WTC11 (cell line): ENCODE results near the gene SDF2L1. TPM values are rescaled to one million over a fixed set of nuclear protein-coding genes. Genes with fewer than 3 reads are reported as not detected.

Experiments
- ATAC-seq: fragments of 200-7000 bp; cut with Tn5 transposase; 2 replicates; pipeline ENCODE4 v1.10.0; 2021; ENCODE audit warnings: mild to moderate bottlenecking, moderate library complexity
- CTCF ChIA-PET: fragments of 300-600 bp; sonication (Branson Sonifier 250); formaldehyde crosslinking; loops from one replicate; lab custom pipeline; 2021; ENCODE audit warnings: antibody characterized with exemption; lab: Charles Lee
- POLR2A ChIA-PET: fragments of 350-600 bp; sonication (Branson Sonifier 250); formaldehyde crosslinking; loops from one replicate; lab custom pipeline; 2021; ENCODE audit warnings: antibody characterized with exemption; lab: Charles Lee
- DNase-seq: peaks from one replicate; pipeline ENCODE4 v3.0.0; 2021; ENCODE audit warnings: low spot score
- H3K27ac Mint-ChIP-seq: 2 replicates; pipeline ENCODE4 v1.8.0; 2021; ENCODE audit warnings: mixed read lengths
- H3K27me3 Mint-ChIP-seq: 2 replicates; pipeline ENCODE4 v1.8.0; 2021; ENCODE audit warnings: low read depth, mild to moderate bottlenecking, moderate library complexity, mixed read lengths
- H3K36me3 Mint-ChIP-seq: 2 replicates; pipeline ENCODE4 v1.8.0; 2021; ENCODE audit warnings: mixed read lengths
- H3K4me1 Mint-ChIP-seq: 2 replicates; pipeline ENCODE4 v1.8.0; 2022; ENCODE audit warnings: mixed read lengths
- H3K4me3 Mint-ChIP-seq: 2 replicates; pipeline ENCODE4 v1.8.0; 2021; ENCODE audit warnings: mild to moderate bottlenecking, moderate library complexity, mixed read lengths
- H3K9me3 Mint-ChIP-seq: 2 replicates; pipeline ENCODE4 v1.8.0; 2021; ENCODE audit warnings: mixed read lengths
- ATF1 ChIP-seq: sonication (generic); formaldehyde crosslinking; IDR thresholded peaks from 2 replicates; pipeline ENCODE4 v1.8.1; 2023; ENCODE audit warnings: mild to moderate bottlenecking, moderate library complexity, missing genetic modification reagents
- CREB1 ChIP-seq: sonication (generic); formaldehyde crosslinking; IDR thresholded peaks from 2 replicates; pipeline ENCODE4 v1.8.0; 2023; ENCODE audit warnings: mild to moderate bottlenecking, missing genetic modification reagents
- E2F1 ChIP-seq: sonication (generic); formaldehyde crosslinking; IDR thresholded peaks from 2 replicates; pipeline ENCODE4 v1.8.0; 2022; ENCODE audit warnings: mild to moderate bottlenecking, missing genetic modification reagents
- ELF4 ChIP-seq: sonication (generic); formaldehyde crosslinking; IDR thresholded peaks from 2 replicates; pipeline ENCODE4 v1.8.1; 2022; ENCODE audit warnings: low read depth, mild to moderate bottlenecking, moderate library complexity, missing genetic modification reagents
- ESRRA ChIP-seq: sonication (generic); formaldehyde crosslinking; IDR thresholded peaks from 2 replicates; pipeline ENCODE4 v1.8.1; 2022; ENCODE audit warnings: mild to moderate bottlenecking, missing genetic modification reagents, borderline replicate concordance
- FOXJ3 ChIP-seq: sonication (generic); formaldehyde crosslinking; IDR thresholded peaks from 2 replicates; pipeline ENCODE4 v1.9.0; 2021; ENCODE audit warnings: missing genetic modification reagents, mild to moderate bottlenecking, borderline replicate concordance
- GABPB1 ChIP-seq: sonication (generic); formaldehyde crosslinking; IDR thresholded peaks from 2 replicates; pipeline ENCODE4 v1.8.1; 2023; ENCODE audit warnings: mild to moderate bottlenecking, missing genetic modification reagents
- GRHL2 ChIP-seq: fragments of 250-450 bp; sonication (Bioruptor Pico); IDR thresholded peaks from 2 replicates; pipeline ENCODE4 v1.8.0; 2022; ENCODE audit warnings: mild to moderate bottlenecking, moderate library complexity; ENCODE audit not compliant: insufficient replicate concordance, severe bottlenecking
- HMGXB4 ChIP-seq: sonication (generic); formaldehyde crosslinking; IDR thresholded peaks from 2 replicates; pipeline ENCODE4 v1.8.1; 2023; ENCODE audit warnings: mild to moderate bottlenecking, moderate library complexity, missing genetic modification reagents
- NFATC4 ChIP-seq: fragments of 250-450 bp; sonication (Bioruptor Pico); IDR thresholded peaks from 2 replicates; pipeline ENCODE4 v1.9.0; 2021; ENCODE audit warnings: mild to moderate bottlenecking
- NFE2L1 ChIP-seq: sonication (generic); formaldehyde crosslinking; IDR thresholded peaks from 2 replicates; pipeline ENCODE4 v1.8.1; 2023; ENCODE audit warnings: missing genetic modification reagents
- NR2C2 ChIP-seq: sonication (generic); formaldehyde crosslinking; IDR thresholded peaks from 2 replicates; pipeline ENCODE4 v1.8.0; 2022; ENCODE audit warnings: mild to moderate bottlenecking, missing genetic modification reagents
- PRRX2 ChIP-seq: fragments of 250-450 bp; sonication (Bioruptor Pico); IDR thresholded peaks from 2 replicates; pipeline ENCODE4 v1.8.0; 2021; ENCODE audit warnings: mild to moderate bottlenecking
- RELA ChIP-seq: sonication (generic); formaldehyde crosslinking; IDR thresholded peaks from 2 replicates; pipeline ENCODE4 v1.8.1; 2022; ENCODE audit warnings: missing genetic modification reagents, mild to moderate bottlenecking, borderline replicate concordance
- RORB ChIP-seq: fragments of 250-450 bp; sonication (Bioruptor Pico); IDR thresholded peaks from 2 replicates; pipeline ENCODE4 v1.9.0; 2021; ENCODE audit warnings: mild to moderate bottlenecking
- SMAD3 ChIP-seq: sonication (generic); formaldehyde crosslinking; IDR thresholded peaks from 2 replicates; pipeline ENCODE4 v1.8.0; 2022; ENCODE audit warnings: missing genetic modification reagents, mild to moderate bottlenecking, borderline replicate concordance
- SOX15 ChIP-seq: fragments of 250-450 bp; sonication (Bioruptor Pico); IDR thresholded peaks from 2 replicates; pipeline ENCODE4 v1.9.0; 2021; ENCODE audit warnings: mild to moderate bottlenecking
- ZNF121 ChIP-seq: sonication (generic); formaldehyde crosslinking; IDR thresholded peaks from 2 replicates; pipeline ENCODE4 v1.8.0; 2023; ENCODE audit warnings: missing genetic modification reagents
- ZNF219 ChIP-seq: sonication (generic); formaldehyde crosslinking; IDR thresholded peaks from 2 replicates; pipeline ENCODE4 v1.8.0; 2023; ENCODE audit warnings: missing genetic modification reagents, mild to moderate bottlenecking, borderline replicate concordance
- total RNA-seq: library from RNA; stranded (reverse); gene quantifications from 3 replicates; pipeline ENCODE4 v1.2.3, GENCODE V29; 2021
- TF ChIP-seq, protein P1 (sequence below): sonication (generic); formaldehyde crosslinking; IDR thresholded peaks from 2 replicates; pipeline ENCODE4 v1.8.1; 2023; ENCODE audit warnings: mild to moderate bottlenecking, missing genetic modification reagents
- TF ChIP-seq, protein P2 (sequence below): sonication (generic); formaldehyde crosslinking; IDR thresholded peaks from 2 replicates; pipeline ENCODE4 v1.8.0; 2022; ENCODE audit warnings: missing genetic modification reagents

Gene SDF2L1
- total RNA-seq, 1 experiment from 2014 or later: 73.6 TPM

- peaks cover 14% of the 10 kb centered on the region for H3K4me1 Mint-ChIP-seq
- no peak overlapping the region for H3K4me3 Mint-ChIP-seq
These were observed 17.9 kb downstream of the SDF2L1 start for GRCh38 chr22:21659864-21660525.

GRCh38 chr22:21660904-21661303 is 18.8 kb downstream of the SDF2L1 start:
- no peak for TF ChIP-seq SOX15 (CRISPR knock-in tag)
- POLR2A ChIA-PET: no interaction called here

More at GRCh38 chr22:21659864-21660525, 17.9 kb downstream of the SDF2L1 start:
- H3K27me3 Mint-ChIP-seq: peaks cover 12% of the 10 kb centered on the region
- DNase-seq (no peak), ATAC-seq (no peak)
- H3K27ac Mint-ChIP-seq: no peak overlapping the region
- no peaks in the 10 kb centered on the region for H3K36me3 Mint-ChIP-seq
- H3K9me3 Mint-ChIP-seq: peaks cover 3% of the 10 kb centered on the region; the same call in 1 of the 2 replicates
- POLR2A ChIA-PET: no interaction called here
- TF ChIP-seq PRRX2 (0 out of 2 replicates have a peak, but pooled peaks have one; percentile 28), RELA (CRISPR knock-in tag) (no peak)
- TF ChIP-seq, all 79 proteins: peak for 1
- CTCF ChIA-PET: interaction anchor here (0.6 to 2.6 kb wide), 4 partner anchors 13 to 678 kb away, joined by 3 to 20 read pairs (median 6); partner anchors contain the start of genes LZTR1 and SDF2L1

DNA sequence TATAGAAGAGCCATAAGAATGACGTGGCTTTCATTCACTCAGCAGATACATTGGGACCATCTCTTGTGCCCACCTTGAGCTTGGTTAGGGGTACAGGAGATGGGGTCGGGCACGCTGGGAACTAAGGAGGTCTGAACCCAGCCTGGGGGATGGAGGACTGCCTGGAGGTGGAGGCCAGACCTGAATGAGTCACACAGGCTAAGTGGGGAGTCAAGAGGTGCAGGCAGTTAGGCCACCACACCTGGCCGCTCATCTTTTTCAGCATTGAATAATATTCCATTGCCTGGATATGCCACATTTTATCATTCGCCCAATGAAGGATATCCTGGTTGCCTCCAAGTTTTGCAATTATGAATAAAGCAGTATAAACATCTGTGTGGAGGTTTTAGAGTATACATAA is 19.9 kb downstream of the SDF2L1 start:
- ATAC-seq: no peak
- Mint-ChIP-seq H3K9me3 (peaks cover 3% of the 10 kb centered on the region; the same call in 1 of the 2 replicates), H3K4me3 (no peak overlapping the region), H3K4me1 (peaks cover 13% of the 10 kb centered on the region), H3K36me3 (no peaks in the 10 kb centered on the region), H3K27me3 (peaks cover 12% of the 10 kb centered on the region), H3K27ac (no peak overlapping the region)
- POLR2A ChIA-PET: no interaction called here
- TF ChIP-seq RELA (CRISPR knock-in tag): no peak
- no peak for TF ChIP-seq HMGXB4 (CRISPR knock-in tag)
- TF ChIP-seq, protein P1, sequence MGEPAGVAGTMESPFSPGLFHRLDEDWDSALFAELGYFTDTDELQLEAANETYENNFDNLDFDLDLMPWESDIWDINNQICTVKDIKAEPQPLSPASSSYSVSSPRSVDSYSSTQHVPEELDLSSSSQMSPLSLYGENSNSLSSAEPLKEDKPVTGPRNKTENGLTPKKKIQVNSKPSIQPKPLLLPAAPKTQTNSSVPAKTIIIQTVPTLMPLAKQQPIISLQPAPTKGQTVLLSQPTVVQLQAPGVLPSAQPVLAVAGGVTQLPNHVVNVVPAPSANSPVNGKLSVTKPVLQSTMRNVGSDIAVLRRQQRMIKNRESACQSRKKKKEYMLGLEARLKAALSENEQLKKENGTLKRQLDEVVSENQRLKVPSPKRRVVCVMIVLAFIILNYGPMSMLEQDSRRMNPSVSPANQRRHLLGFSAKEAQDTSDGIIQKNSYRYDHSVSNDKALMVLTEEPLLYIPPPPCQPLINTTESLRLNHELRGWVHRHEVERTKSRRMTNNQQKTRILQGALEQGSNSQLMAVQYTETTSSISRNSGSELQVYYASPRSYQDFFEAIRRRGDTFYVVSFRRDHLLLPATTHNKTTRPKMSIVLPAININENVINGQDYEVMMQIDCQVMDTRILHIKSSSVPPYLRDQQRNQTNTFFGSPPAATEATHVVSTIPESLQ (CRISPR knock-in tag): no peak
- no peak for TF ChIP-seq PRRX2
- no peak for TF ChIP-seq FOXJ3 (CRISPR knock-in tag)
- no peak for TF ChIP-seq GABPB1 (CRISPR knock-in tag)
- TF ChIP-seq NR2C2 (CRISPR knock-in tag): no peak
- TF ChIP-seq ELF4 (CRISPR knock-in tag): no peak
- TF ChIP-seq SMAD3 (CRISPR knock-in tag): no peak
- TF ChIP-seq ESRRA (CRISPR knock-in tag): no peak
- CTCF ChIA-PET: no interaction called here
- no peak for DNase-seq

More at GRCh38 chr22:21660904-21661303, 18.8 kb downstream of the SDF2L1 start:
- no peak overlapping the region for H3K4me3 Mint-ChIP-seq
- CTCF ChIA-PET: no interaction called here
- no peak for DNase-seq
- H3K27me3 Mint-ChIP-seq: peaks cover 12% of the 10 kb centered on the region
- H3K9me3 Mint-ChIP-seq: peaks cover 3% of the 10 kb centered on the region; the same call in 1 of the 2 replicates
- ATAC-seq: no peak
- H3K27ac Mint-ChIP-seq: no peak overlapping the region
- peaks cover 16% of the 10 kb centered on the region for H3K4me1 Mint-ChIP-seq
- no peaks in the 10 kb centered on the region for H3K36me3 Mint-ChIP-seq

GRCh38 chr22:21663738-21664137 is 21.6 kb downstream of the SDF2L1 start:
- CTCF ChIA-PET: no interaction called here
- H3K9me3 Mint-ChIP-seq: peaks cover 3% of the 10 kb centered on the region; the same call in 1 of the 2 replicates
- H3K27ac Mint-ChIP-seq: no peak overlapping the region
- no peak for TF ChIP-seq NFATC4 (CRISPR knock-in tag)
- TF ChIP-seq, protein P2, sequence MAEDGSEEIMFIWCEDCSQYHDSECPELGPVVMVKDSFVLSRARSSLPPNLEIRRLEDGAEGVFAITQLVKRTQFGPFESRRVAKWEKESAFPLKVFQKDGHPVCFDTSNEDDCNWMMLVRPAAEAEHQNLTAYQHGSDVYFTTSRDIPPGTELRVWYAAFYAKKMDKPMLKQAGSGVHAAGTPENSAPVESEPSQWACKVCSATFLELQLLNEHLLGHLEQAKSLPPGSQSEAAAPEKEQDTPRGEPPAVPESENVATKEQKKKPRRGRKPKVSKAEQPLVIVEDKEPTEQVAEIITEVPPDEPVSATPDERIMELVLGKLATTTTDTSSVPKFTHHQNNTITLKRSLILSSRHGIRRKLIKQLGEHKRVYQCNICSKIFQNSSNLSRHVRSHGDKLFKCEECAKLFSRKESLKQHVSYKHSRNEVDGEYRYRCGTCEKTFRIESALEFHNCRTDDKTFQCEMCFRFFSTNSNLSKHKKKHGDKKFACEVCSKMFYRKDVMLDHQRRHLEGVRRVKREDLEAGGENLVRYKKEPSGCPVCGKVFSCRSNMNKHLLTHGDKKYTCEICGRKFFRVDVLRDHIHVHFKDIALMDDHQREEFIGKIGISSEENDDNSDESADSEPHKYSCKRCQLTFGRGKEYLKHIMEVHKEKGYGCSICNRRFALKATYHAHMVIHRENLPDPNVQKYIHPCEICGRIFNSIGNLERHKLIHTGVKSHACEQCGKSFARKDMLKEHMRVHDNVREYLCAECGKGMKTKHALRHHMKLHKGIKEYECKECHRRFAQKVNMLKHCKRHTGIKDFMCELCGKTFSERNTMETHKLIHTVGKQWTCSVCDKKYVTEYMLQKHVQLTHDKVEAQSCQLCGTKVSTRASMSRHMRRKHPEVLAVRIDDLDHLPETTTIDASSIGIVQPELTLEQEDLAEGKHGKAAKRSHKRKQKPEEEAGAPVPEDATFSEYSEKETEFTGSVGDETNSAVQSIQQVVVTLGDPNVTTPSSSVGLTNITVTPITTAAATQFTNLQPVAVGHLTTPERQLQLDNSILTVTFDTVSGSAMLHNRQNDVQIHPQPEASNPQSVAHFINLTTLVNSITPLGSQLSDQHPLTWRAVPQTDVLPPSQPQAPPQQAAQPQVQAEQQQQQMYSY: no peak
- no peak for TF ChIP-seq ATF1 (CRISPR knock-in tag)
- TF ChIP-seq ZNF219 (CRISPR knock-in tag): no peak
- TF ChIP-seq NFE2L1 (CRISPR knock-in tag): no peak
- TF ChIP-seq ESRRA (CRISPR knock-in tag): no peak
- no peak for TF ChIP-seq RORB (CRISPR knock-in tag)
- TF ChIP-seq E2F1: no peak
- TF ChIP-seq GRHL2 (CRISPR knock-in tag): no peak
- no peak for TF ChIP-seq CREB1 (CRISPR knock-in tag)
- TF ChIP-seq ZNF121: no peak

More at GRCh38 chr22:21663738-21664137, 21.6 kb downstream of the SDF2L1 start:
- POLR2A ChIA-PET: no interaction called here
- no peak overlapping the region for H3K4me3 Mint-ChIP-seq
- ATAC-seq: no peak
- peaks cover 11% of the 10 kb centered on the region for H3K4me1 Mint-ChIP-seq
- no peaks in the 10 kb centered on the region for H3K36me3 Mint-ChIP-seq
- peaks cover 12% of the 10 kb centered on the region for H3K27me3 Mint-ChIP-seq
- DNase-seq: no peak
